Right lobe of liver (tissue), 4 donors: ENCODE measurements around the gene NKD2.

Experiments used
- CTCF ChIP-seq, 4 donors: fragments of 200-600 bp in 3 of 4; fragments of 450-650 bp in 1 of 4; IDR thresholded peaks; one replicate each; pipeline versions ENCODE4 v1.5.1 to v1.8.0; 2016 to 2022; ENCODE audit warnings: antibody characterized with exemption in 4 of 4, mild to moderate bottlenecking in 2 of 4
- POLR2A ChIP-seq: fragments of 450-650 bp; IDR thresholded peaks from one replicate; pipeline ENCODE4 v1.6.1; 2017; ENCODE audit warnings: antibody characterized with exemption, mild to moderate bottlenecking
- donor health status: DM: no; HTN: no; CAD: no.
- donor health status: DM: no; HTN: no; CAD: no.
- donor health status: DM: no; HTN: yes; CAD: no.

- TF ChIP-seq CTCF (IDR thresholded peaks at IDR 0.05) (no peak), POLR2A (no peak)
These were observed 25.9 kb downstream of the NKD2 start for GRCh38 chr5:1034421-1034905.
